A204.1 (cell line): Measurements from ENCODE around the gene SOS2.
"Not testable (repeated sequence)": the region's sequence is repeated elsewhere in the genome, so short reads cannot be mapped to it uniquely, and the experiment has no call there.

ENCODE experiments used
- FAIRE-seq: peaks from 2 replicates; lab custom pipeline; 2012; peaks lifted over from hg19 to GRCh38; lab: Jason Lieb, UNC

The SOS2 gene

GRCh38 chr14:50225974-50226297, 5.4 kb downstream of the SOS2 start:
- no peak for FAIRE-seq

- FAIRE-seq: no peak
These were observed 6.1 kb downstream of the SOS2 start for GRCh38 chr14:50225067-50225973.

GRCh38 chr14:50222055-50222613, 9.2 kb downstream of the SOS2 start:
- FAIRE-seq: peak; percentile 6

GRCh38 chr14:50218501-50218900, 12.9 kb downstream of the SOS2 start:
- FAIRE-seq: no peak

GRCh38 chr14:50215416-50215815, 16.0 kb downstream of the SOS2 start:
- no peak for FAIRE-seq

- no peak for FAIRE-seq
These were observed 17.6 kb downstream of the SOS2 start for GRCh38 chr14:50213795-50214194.

- FAIRE-seq: no peak
These were observed 18.7 kb downstream of the SOS2 start for GRCh38 chr14:50212726-50213125.

GRCh38 chr14:50210074-50210473, 21.3 kb downstream of the SOS2 start:
- FAIRE-seq: no peak

- FAIRE-seq: no peak
These were observed 32.9 kb downstream of the SOS2 start for GRCh38 chr14:50198499-50198898.

- no peak for FAIRE-seq
These were observed 39.9 kb downstream of the SOS2 start for GRCh38 chr14:50191499-50191898.

- no peak for FAIRE-seq
These were observed 45.3 kb downstream of the SOS2 start for GRCh38 chr14:50186107-50186506.

GRCh38 chr14:50173891-50174290, 57.5 kb downstream of the SOS2 start:
- no peak for FAIRE-seq

GRCh38 chr14:50171895-50172294, 59.5 kb downstream of the SOS2 start:
- no peak for FAIRE-seq

GRCh38 chr14:50167381-50167780, 64.0 kb downstream of the SOS2 start:
- not testable (repeated sequence) for FAIRE-seq

- no peak for FAIRE-seq
These were observed 75.3 kb downstream of the SOS2 start for GRCh38 chr14:50156111-50156510.

- FAIRE-seq: no peak
These were observed 82.6 kb downstream of the SOS2 start for GRCh38 chr14:50148799-50149198.

GRCh38 chr14:50139192-50139591, 92.2 kb downstream of the SOS2 start:
- no peak for FAIRE-seq

GRCh38 chr14:50127802-50128201, 103.6 kb downstream of the SOS2 start:
- no peak for FAIRE-seq

GRCh38 chr14:50123062-50123461, 108.3 kb downstream of the SOS2 start:
- no peak for FAIRE-seq

- no peak for FAIRE-seq
These were observed 109.1 kb downstream of the SOS2 start for GRCh38 chr14:50122291-50122690.

GRCh38 chr14:50121486-50121885, 109.9 kb downstream of the SOS2 start:
- no peak for FAIRE-seq

- FAIRE-seq: no peak
These were observed 113.9 kb downstream of the SOS2 start for GRCh38 chr14:50117456-50117855.

GRCh38 chr14:50116966-50117365, 114.4 kb downstream of the SOS2 start:
- no peak for FAIRE-seq
